HAP-1 (cell line): Measurements from ENCODE around the gene ARFGEF3.

ENCODE experiments used
- DNase-seq, 2 experiments: peaks; one replicate each; pipeline ENCODE4 v3.0.0-alpha.2; 2016 to 2020; ENCODE audit warnings: low spot score in 2 of 2
- H3K27me3 ChIP-seq: fragments of 250-450 bp; sonication (Bioruptor Pico); 2 replicates; pipeline ENCODE4 v1.5.1; 2020; ENCODE audit warnings: low read depth, mild to moderate bottlenecking, moderate library complexity
- H3K36me3 ChIP-seq: fragments of 250-450 bp; sonication (Bioruptor Pico); replicated peaks from 2 replicates; pipeline ENCODE4 v1.5.1; 2020; ENCODE audit warnings: mild to moderate bottlenecking
- H3K4me1 ChIP-seq: fragments of 250-450 bp; sonication (Bioruptor Pico); 2 replicates; pipeline ENCODE4 v1.5.1; 2020; ENCODE audit warnings: mild to moderate bottlenecking
- H3K4me3 ChIP-seq: fragments of 250-450 bp; sonication (Bioruptor Pico); 2 replicates; pipeline ENCODE4 v1.5.1; 2020; ENCODE audit warnings: mild to moderate bottlenecking, moderate library complexity
- H3K9me3 ChIP-seq: fragments of 250-450 bp; sonication (Bioruptor Pico); 2 replicates; pipeline ENCODE4 v1.5.1; 2020; ENCODE audit warnings: mild to moderate bottlenecking, moderate library complexity
- in situ Hi-C: fragments of 300-500 bp; cut with MboI; formaldehyde crosslinking; loops from 3 replicates; pipeline ENCODE4 v1.14.3; 2020; ENCODE audit warnings: low sequenced_read_pairs, inconsistent platforms, mixed read lengths

Gene ARFGEF3

GRCh38 chr6:138318741-138319375 lies 157.1 kb downstream of the ARFGEF3 start:
- in situ Hi-C loops: no loop called here
- no peaks in the 10 kb centered on the region for H3K36me3 ChIP-seq
- no peaks in the 10 kb centered on the region for H3K9me3 ChIP-seq
- no peak overlapping the region for H3K4me3 ChIP-seq
- H3K4me1 ChIP-seq: no peaks in the 10 kb centered on the region
- DNase-seq: no peak
- H3K27me3 ChIP-seq: no peaks in the 10 kb centered on the region

- no peaks in the 10 kb centered on the region for H3K9me3 ChIP-seq
- DNase-seq: no peak
- H3K4me1 ChIP-seq: no peaks in the 10 kb centered on the region
- in situ Hi-C loops: no loop called here
- no peaks in the 10 kb centered on the region for H3K27me3 ChIP-seq
- H3K4me3 ChIP-seq: no peak overlapping the region
- H3K36me3 ChIP-seq: no peaks in the 10 kb centered on the region
Observed at GRCh38 chr6:138321934-138322333, 160.2 kb downstream of the ARFGEF3 start.

- in situ Hi-C loops: no loop called here
- Histone ChIP-seq H3K27me3 (no peaks in the 10 kb centered on the region), H3K9me3 (no peaks in the 10 kb centered on the region), H3K36me3 (no peaks in the 10 kb centered on the region), H3K4me1 (no peaks in the 10 kb centered on the region), H3K4me3 (no peak overlapping the region)
- DNase-seq: no peak
Observed at GRCh38 chr6:138323821-138324220, 162.1 kb downstream of the ARFGEF3 start.

GRCh38 chr6:138328210-138328609 lies 166.5 kb downstream of the ARFGEF3 start:
- Histone ChIP-seq H3K4me3 (no peak overlapping the region), H3K9me3 (no peaks in the 10 kb centered on the region), H3K36me3 (no peaks in the 10 kb centered on the region), H3K4me1 (peaks cover 12% of the 10 kb centered on the region), H3K27me3 (no peaks in the 10 kb centered on the region)
- no peak for DNase-seq
- in situ Hi-C loops: no loop called here

- in situ Hi-C loops: no loop called here
- Histone ChIP-seq H3K4me1 (peaks cover 12% of the 10 kb centered on the region), H3K9me3 (no peaks in the 10 kb centered on the region), H3K36me3 (no peaks in the 10 kb centered on the region), H3K27me3 (no peaks in the 10 kb centered on the region), H3K4me3 (no peak overlapping the region)
- DNase-seq: no peak
Observed at GRCh38 chr6:138330763-138331162, 169.0 kb downstream of the ARFGEF3 start.

GRCh38 chr6:138331444-138331843 lies 169.7 kb downstream of the ARFGEF3 start:
- H3K36me3 ChIP-seq: no peaks in the 10 kb centered on the region
- in situ Hi-C loops: no loop called here
- H3K27me3 ChIP-seq: no peaks in the 10 kb centered on the region
- H3K4me1 ChIP-seq: peaks cover 12% of the 10 kb centered on the region
- peak in 1 of 2 experiments; percentile 74 for DNase-seq
- H3K9me3 ChIP-seq: no peaks in the 10 kb centered on the region
- H3K4me3 ChIP-seq: no peak overlapping the region

GRCh38 chr6:138331984-138332383 lies 170.2 kb downstream of the ARFGEF3 start:
- Histone ChIP-seq H3K27me3 (no peaks in the 10 kb centered on the region), H3K36me3 (no peaks in the 10 kb centered on the region), H3K9me3 (no peaks in the 10 kb centered on the region), H3K4me1 (peaks cover 12% of the 10 kb centered on the region), H3K4me3 (no peak overlapping the region)
- DNase-seq: no peak
- in situ Hi-C loops: no loop called here

- Histone ChIP-seq H3K36me3 (no peaks in the 10 kb centered on the region), H3K4me3 (no peak overlapping the region), H3K4me1 (peaks cover 12% of the 10 kb centered on the region), H3K27me3 (no peaks in the 10 kb centered on the region), H3K9me3 (no peaks in the 10 kb centered on the region)
- no peak for DNase-seq
- in situ Hi-C loops: no loop called here
Observed at GRCh38 chr6:138334000-138334399, 172.3 kb downstream of the ARFGEF3 start.

- Histone ChIP-seq H3K4me3 (no peak overlapping the region), H3K36me3 (no peaks in the 10 kb centered on the region), H3K9me3 (no peaks in the 10 kb centered on the region), H3K4me1 (peaks cover 12% of the 10 kb centered on the region), H3K27me3 (no peaks in the 10 kb centered on the region)
- no peak for DNase-seq
- in situ Hi-C loops: no loop called here
Observed at GRCh38 chr6:138334963-138335362, 173.2 kb downstream of the ARFGEF3 start.

GRCh38 chr6:138336221-138336620 lies 174.5 kb downstream of the ARFGEF3 start:
- H3K9me3 ChIP-seq: no peaks in the 10 kb centered on the region
- no peak overlapping the region for H3K4me3 ChIP-seq
- H3K27me3 ChIP-seq: no peaks in the 10 kb centered on the region
- in situ Hi-C loops: no loop called here
- DNase-seq: no peak
- H3K36me3 ChIP-seq: no peaks in the 10 kb centered on the region
- H3K4me1 ChIP-seq: peaks cover 5% of the 10 kb centered on the region

- no peak overlapping the region for H3K4me3 ChIP-seq
- H3K36me3 ChIP-seq: no peaks in the 10 kb centered on the region
- H3K9me3 ChIP-seq: no peaks in the 10 kb centered on the region
- no peaks in the 10 kb centered on the region for H3K4me1 ChIP-seq
- in situ Hi-C loops: no loop called here
- DNase-seq: no peak
- no peaks in the 10 kb centered on the region for H3K27me3 ChIP-seq
Observed at GRCh38 chr6:138337076-138337475, 175.3 kb downstream of the ARFGEF3 start.

GRCh38 chr6:138339024-138339423 lies 177.3 kb downstream of the ARFGEF3 start:
- H3K27me3 ChIP-seq: no peaks in the 10 kb centered on the region
- no peak for DNase-seq
- in situ Hi-C loops: no loop called here
- H3K4me1 ChIP-seq: no peaks in the 10 kb centered on the region
- H3K4me3 ChIP-seq: no peak overlapping the region
- no peaks in the 10 kb centered on the region for H3K9me3 ChIP-seq
- no peaks in the 10 kb centered on the region for H3K36me3 ChIP-seq

GRCh38 chr6:138341176-138341575 lies 179.4 kb downstream of the ARFGEF3 start:
- in situ Hi-C loops: no loop called here

GRCh38 chr6:138343112-138343511 lies 181.4 kb downstream of the ARFGEF3 start:
- no peak overlapping the region for H3K4me3 ChIP-seq
- H3K36me3 ChIP-seq: no peaks in the 10 kb centered on the region
- no peak for DNase-seq
- in situ Hi-C loops: no loop called here
- H3K9me3 ChIP-seq: no peaks in the 10 kb centered on the region
- H3K27me3 ChIP-seq: no peaks in the 10 kb centered on the region
- H3K4me1 ChIP-seq: peaks cover 2% of the 10 kb centered on the region; the same call in 1 of the 2 replicates

More at GRCh38 chr6:138341176-138341575, 179.4 kb downstream of the ARFGEF3 start:
- H3K4me3 ChIP-seq: no peak overlapping the region
- no peaks in the 10 kb centered on the region for H3K36me3 ChIP-seq
- peaks cover 2% of the 10 kb centered on the region; the same call in 1 of the 2 replicates for H3K4me1 ChIP-seq
- no peaks in the 10 kb centered on the region for H3K9me3 ChIP-seq
- DNase-seq: no peak
- H3K27me3 ChIP-seq: no peaks in the 10 kb centered on the region
